MG63 (cell line): ENCODE results near the gene CD37. TPM values are rescaled to one million over a fixed set of nuclear protein-coding genes. Genes with fewer than 3 reads are reported as not detected.
A peak's percentile ranks its signal among the peaks of the same experiment; 100 is the strongest.

Experiments used
- DNase-seq: peaks from one replicate; pipeline ENCODE4 v3.0.0-alpha.2; 2020
- H3K27me3 ChIP-seq: fragments of 250-450 bp; sonication (Bioruptor Pico); 2 replicates; pipeline ENCODE4 v1.5.1; 2020; ENCODE audit warnings: mild to moderate bottlenecking, moderate library complexity
- H3K36me3 ChIP-seq: fragments of 250-450 bp; sonication (Bioruptor Pico); 2 replicates; pipeline ENCODE4 v1.5.1; 2020; ENCODE audit warnings: mild to moderate bottlenecking, moderate library complexity
- H3K4me3 ChIP-seq: fragments of 250-450 bp; sonication (Bioruptor Pico); 2 replicates; pipeline ENCODE4 v1.5.1; 2020; ENCODE audit warnings: mild to moderate bottlenecking, moderate library complexity
- H3K9me3 ChIP-seq: fragments of 250-450 bp; sonication (Bioruptor Pico); 2 replicates; pipeline ENCODE4 v1.5.1; 2020; ENCODE audit warnings: mild to moderate bottlenecking, moderate library complexity
- total RNA-seq: library from RNA; depleted of rRNA; stranded (reverse); fragments of >200 nt; shearing (Covaris generic); gene quantifications from 2 replicates; pipeline ENCODE4 v1.2.3, GENCODE V29; 2014; ENCODE audit warnings: low replicate concordance; rRNA removed

CD37 gene
- total RNA-seq, 1 experiment from 2014 or later, result not detected

DNA sequence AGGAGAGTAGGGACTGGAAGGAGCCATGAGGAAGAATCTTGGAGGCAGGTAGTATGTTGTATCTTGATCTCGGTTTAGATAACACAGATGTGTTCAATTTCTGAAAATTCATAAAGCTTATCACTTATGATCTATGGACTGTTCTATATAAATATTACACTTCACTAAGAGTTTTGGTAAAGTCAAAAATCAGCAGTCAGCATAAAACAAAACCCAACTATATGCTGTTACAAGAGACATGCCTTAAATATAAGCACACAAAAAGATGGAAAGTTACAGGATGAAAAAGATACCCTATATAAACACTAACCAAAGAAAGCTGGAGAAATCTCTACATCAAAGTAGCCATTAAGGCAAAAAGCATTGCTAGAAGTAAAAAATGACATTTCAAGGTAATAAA lies 48.4 kb downstream of the CD37 start:
- Histone ChIP-seq H3K4me3 (no peak overlapping the region), H3K9me3 (peaks cover 17% of the 10 kb centered on the region), H3K27me3 (peaks cover 7% of the 10 kb centered on the region; the same call in 1 of the 2 replicates), H3K36me3 (no peaks in the 10 kb centered on the region)
- no peak for DNase-seq

DNA sequence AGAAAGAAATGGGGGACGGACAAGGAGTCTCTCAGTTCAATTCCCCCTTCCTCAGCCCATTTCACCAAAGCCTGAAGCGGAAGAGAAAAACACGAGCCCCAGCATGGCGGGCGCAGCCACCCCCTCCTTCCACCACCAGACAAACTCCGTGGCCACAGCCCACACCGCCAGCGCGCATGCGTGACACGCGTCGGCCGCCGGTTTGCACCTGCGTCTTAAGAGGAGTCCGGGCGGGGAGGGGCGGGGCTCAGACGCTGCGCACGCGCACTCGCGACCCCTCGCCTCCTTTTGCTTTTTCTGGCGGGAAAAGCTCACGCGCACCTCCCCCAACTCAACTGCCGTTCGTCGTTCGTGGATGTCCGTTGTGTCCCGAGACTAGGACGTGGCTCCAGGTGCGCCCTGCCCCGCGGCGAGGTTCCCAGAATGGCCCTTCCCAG lies 52.7 kb downstream of the CD37 start, which contains the start of gene KASH5:
KASH5 (plus strand) TSS at position 314 of the 437 bp plus-strand sequence. CDS start 2,635 bp downstream, outside the sequence.
- no peaks in the 10 kb centered on the region for H3K36me3 ChIP-seq
- peaks cover 5% of the 10 kb centered on the region for H3K9me3 ChIP-seq
- H3K27me3 ChIP-seq, result peaks cover 14% of the 10 kb centered on the region
- no peak within 1 kb of the TSS for H3K4me3 ChIP-seq
- peak; percentile 34 for DNase-seq

DNA sequence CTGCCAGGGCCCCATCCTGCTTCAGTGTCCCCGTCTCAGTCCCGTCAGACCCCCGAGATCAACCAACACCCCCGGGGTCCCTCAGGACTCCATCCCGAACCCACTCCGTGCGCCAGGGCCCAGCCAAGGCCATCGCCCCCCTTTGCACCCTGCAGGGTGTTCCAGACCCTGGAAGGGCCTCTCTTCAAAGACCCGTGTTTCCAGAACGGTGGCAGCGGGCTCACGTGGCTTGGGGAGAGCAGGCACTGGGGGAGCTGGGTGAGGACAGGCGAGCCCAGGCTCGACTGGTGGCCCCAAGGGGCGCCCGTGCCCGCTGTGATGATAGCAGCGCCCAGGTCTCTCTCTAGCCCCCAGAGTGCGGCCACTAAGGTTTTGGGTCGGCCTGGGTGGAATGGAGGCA lies 54.2 kb downstream of the CD37 start:
- no peaks in the 10 kb centered on the region for H3K36me3 ChIP-seq
- no peak overlapping the region for H3K4me3 ChIP-seq

More for the DNA sequence above, 54.2 kb downstream of the CD37 start:
- no peak for DNase-seq
- Histone ChIP-seq H3K9me3 (no peaks in the 10 kb centered on the region; the same call in 1 of the 2 replicates), H3K27me3 (peaks cover 12% of the 10 kb centered on the region)

Other genes starting within 250 kb of the CD37 start
- 172 and 247 TPM in 2 replicates for gene SNRNP70, start 250.0 kb upstream of the CD37 start, total RNA-seq
- gene LIN7B, start 221.0 kb upstream of the CD37 start, total RNA-seq, result 12.3 and 20.4 TPM in 2 replicates
- 3.7 and 4.6 TPM in 2 replicates for gene C19orf73, start 216.3 kb upstream of the CD37 start, total RNA-seq
- 3.4 and 21.4 TPM in 2 replicates for gene PPFIA3, start 215.9 kb upstream of the CD37 start, total RNA-seq
- gene HRC, start 180.0 kb upstream of the CD37 start, total RNA-seq, result not detected in 2 replicates
- 7.9 and 8.4 TPM in 2 replicates for gene TRPM4, start 177.6 kb upstream of the CD37 start, total RNA-seq
- not detected in 2 replicates for gene SLC6A16, start 10.2 kb upstream of the CD37 start, total RNA-seq
- 13.5 and 14.6 TPM in 2 replicates for gene TEAD2, start 27.0 kb downstream of the CD37 start, total RNA-seq
- not detected in 2 replicates for gene DKKL1, start 28.5 kb downstream of the CD37 start, total RNA-seq
- gene KASH5, start 52.8 kb downstream of the CD37 start, total RNA-seq, result not detected in 2 replicates
- gene PTH2, start 88.0 kb downstream of the CD37 start, total RNA-seq, result not detected in 2 replicates
- gene GFY, start 90.0 kb downstream of the CD37 start, total RNA-seq, result not detected in 2 replicates
- gene SLC17A7, start 106.1 kb downstream of the CD37 start, total RNA-seq, result not detected in 2 replicates
- gene PIH1D1, start 116.4 kb downstream of the CD37 start, total RNA-seq, result 121 and 144 TPM in 2 replicates
- 86.4 and 89.0 TPM in 2 replicates for gene ALDH16A1, start 117.8 kb downstream of the CD37 start, total RNA-seq
- gene FLT3LG, start 138.8 kb downstream of the CD37 start, total RNA-seq, result 0.25 and 5.0 TPM in 2 replicates
- gene RPL13A, start 152.2 kb downstream of the CD37 start, total RNA-seq, result 1,730 and 3,823 TPM in 2 replicates
- 2,408 and 3,564 TPM in 2 replicates for gene RPS11, start 161.0 kb downstream of the CD37 start, total RNA-seq
- gene FCGRT, start 177.3 kb downstream of the CD37 start, total RNA-seq, result 29.6 and 58.0 TPM in 2 replicates
- 131 and 183 TPM in 2 replicates for gene RCN3, start 192.6 kb downstream of the CD37 start, total RNA-seq
- gene NOSIP, start 245.2 kb downstream of the CD37 start, total RNA-seq, result 46.1 and 109 TPM in 2 replicates
- gene PRRG2, start 245.9 kb downstream of the CD37 start, total RNA-seq, result 0.20 TPM in 1 of 2 replicates, not detected in the other